ENCODE measurements around the gene CTRB2.
"Not testable (repeated sequence)": the region's sequence is repeated elsewhere in the genome, so short reads cannot be mapped to it uniquely, and the experiment has no call there.

The CTRB2 gene

GRCh38 chr16:75205961-75206748 lies 806 bp downstream of the CTRB2 start:
- DNase-seq, ATAC-seq: not testable (repeated sequence)

DNA sequence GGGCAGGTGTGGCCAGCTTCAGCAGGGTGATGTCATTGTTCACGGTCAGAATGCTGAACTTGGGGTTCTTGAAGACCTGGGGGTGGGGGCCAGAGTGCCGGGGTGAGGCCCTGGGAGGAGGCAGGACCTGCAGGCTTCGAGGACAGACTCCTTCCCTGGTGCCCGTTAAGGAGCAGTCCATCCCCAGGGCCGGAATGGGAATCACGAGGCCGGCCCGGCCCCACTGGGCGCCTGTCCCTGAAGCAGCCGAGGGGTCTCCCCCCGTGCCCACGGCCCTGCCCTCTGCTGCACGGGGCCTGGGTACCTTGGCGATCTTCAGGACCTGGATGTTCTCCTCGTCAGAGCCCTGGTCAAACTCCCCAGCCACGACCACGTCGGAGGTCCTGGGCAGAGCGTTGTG lies 1.5 kb downstream of the CTRB2 start:
- DNase-seq, ATAC-seq: not testable (repeated sequence)

DNA sequence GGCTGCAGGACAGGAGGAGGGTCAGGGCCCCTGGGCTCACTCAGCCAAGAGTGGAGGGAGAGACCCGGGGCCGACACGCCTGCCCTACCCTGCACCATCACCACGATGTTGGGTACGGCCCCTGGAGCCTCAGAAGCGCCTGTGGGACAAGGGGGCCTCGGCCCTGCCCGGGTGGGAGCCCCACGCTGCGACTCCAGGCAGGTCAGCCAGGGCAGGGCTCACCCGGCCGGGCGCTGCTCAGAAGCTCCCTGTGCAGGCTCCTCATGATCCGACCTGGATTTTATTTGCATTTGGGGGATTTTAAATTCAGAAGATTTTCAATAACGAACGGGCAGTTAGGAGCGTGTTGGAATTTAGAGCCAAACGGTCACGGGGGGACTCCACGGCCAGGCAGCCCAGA lies 2.1 kb downstream of the CTRB2 start:
- ATAC-seq, DNase-seq: not testable (repeated sequence)

DNA sequence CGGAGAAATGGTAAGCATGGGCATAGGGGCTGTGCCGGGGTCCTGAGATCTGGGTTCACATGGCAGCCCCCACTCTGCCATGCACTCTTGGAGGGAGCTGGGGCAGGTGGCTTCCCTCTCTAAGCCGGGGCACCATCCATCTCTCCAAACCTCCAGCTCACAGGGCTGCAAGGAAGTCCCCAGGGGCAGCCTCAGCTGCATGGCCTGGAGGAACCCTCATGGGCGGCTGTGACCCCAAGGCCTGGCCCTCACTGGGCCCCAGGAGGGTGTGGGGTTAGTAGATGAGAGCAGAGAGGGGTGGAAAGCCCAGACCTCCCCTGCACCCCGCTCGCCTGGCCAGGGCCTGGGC lies 2.6 kb downstream of the CTRB2 start:
- DNase-seq: no peak
- no peak for ATAC-seq

GRCh38 chr16:75203667-75204409 lies 3.1 kb downstream of the CTRB2 start:
- no peak for ATAC-seq
- no peak for DNase-seq

DNA sequence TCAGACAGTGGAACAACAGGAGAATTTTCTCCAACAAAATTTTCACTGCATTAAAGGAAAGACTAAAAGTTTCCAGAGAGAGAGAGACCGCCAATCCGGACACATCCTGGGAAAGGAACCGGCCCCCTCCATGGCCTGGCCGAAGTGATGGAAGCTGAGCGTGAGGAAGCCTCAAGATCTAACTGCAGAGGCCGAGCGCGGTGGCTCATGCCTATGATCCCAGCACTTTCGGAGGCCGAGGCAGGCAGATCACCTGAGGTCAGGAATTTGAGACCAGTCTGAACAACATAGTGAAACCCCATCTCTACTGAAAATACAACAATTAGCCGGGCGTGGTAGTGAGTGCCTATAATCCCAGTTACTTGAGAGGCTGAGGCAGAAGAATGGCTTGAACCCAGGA lies 3.9 kb downstream of the CTRB2 start:
- ATAC-seq: no peak
- no peak for DNase-seq

- ATAC-seq: no peak
- DNase-seq: no peak
Measured at GRCh38 chr16:75202069-75202590, 4.8 kb downstream of the CTRB2 start.

GRCh38 chr16:75198135-75198600 lies 8.8 kb downstream of the CTRB2 start:
- ATAC-seq (no peak), DNase-seq (no peak)

- ATAC-seq (no peak), DNase-seq (no peak)
Measured at GRCh38 chr16:75197522-75198134, 9.3 kb downstream of the CTRB2 start.

DNA sequence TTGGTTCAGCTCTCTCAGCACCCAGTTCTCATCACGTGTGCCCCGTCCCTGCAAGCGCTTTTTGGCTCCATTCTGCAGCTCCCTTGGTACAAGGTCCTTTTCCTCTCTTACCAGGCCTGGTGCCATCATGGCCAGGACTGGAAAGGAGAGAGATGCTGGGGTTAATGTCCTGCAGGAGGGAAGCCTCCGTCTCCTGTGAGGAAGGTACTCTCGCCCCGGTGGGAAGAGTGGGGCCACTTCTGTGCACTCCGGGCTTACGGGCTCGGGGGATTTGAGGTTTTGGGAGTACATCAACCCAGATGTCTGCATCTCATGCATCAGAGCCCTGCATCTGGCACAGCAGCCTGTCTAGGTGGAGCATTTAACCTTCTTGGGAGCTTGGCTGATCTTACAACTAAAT lies 10.1 kb downstream of the CTRB2 start:
- ATAC-seq (no peak), DNase-seq (no peak)

DNA sequence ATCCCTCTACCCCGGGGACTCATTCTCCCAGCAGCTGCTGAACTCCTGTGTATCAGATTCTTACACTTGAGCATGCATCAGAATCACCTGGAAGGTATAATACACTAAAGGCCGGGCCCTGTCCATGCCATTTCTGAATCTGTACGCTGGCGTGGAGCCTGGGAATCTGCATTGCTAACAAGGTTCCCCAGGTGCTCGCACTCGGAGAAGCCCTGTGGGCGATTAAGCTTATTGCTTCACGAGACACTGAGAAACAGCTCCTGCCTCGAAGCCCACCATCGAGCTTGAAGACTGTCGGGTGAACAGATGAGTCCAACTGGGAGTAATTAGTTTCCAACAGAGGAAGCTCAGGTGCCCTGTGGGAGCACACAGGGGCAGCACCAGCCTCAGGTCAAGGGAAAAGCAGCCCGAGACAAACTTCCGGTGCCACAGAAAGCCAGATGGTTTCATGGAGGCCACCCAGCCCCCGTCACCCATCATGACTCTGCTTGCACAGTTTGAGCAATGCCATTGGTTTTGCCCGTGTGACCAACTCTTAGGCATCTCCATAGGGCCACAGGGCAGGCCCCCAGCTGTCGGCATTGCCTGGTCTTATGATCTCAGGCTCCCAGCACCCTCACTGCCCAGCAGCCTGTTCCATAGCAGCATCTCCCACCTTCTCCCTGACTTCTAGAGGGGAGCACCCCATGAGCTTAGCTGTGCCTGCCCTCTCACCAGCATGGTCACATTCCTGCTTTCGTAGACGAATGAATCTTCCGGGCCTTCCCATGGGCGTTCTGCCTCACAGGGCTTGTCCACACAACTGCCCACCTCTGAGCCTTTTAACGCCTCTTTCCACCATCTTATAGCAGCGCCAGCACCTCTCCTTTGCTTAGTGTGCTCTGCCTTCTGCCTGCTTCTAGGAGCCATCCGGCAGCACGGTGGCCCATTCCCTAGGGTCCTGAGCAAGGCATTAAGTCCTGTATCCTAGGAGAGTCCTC lies 10.9 kb downstream of the CTRB2 start:
- no peak for ATAC-seq
- no peak for DNase-seq

DNA sequence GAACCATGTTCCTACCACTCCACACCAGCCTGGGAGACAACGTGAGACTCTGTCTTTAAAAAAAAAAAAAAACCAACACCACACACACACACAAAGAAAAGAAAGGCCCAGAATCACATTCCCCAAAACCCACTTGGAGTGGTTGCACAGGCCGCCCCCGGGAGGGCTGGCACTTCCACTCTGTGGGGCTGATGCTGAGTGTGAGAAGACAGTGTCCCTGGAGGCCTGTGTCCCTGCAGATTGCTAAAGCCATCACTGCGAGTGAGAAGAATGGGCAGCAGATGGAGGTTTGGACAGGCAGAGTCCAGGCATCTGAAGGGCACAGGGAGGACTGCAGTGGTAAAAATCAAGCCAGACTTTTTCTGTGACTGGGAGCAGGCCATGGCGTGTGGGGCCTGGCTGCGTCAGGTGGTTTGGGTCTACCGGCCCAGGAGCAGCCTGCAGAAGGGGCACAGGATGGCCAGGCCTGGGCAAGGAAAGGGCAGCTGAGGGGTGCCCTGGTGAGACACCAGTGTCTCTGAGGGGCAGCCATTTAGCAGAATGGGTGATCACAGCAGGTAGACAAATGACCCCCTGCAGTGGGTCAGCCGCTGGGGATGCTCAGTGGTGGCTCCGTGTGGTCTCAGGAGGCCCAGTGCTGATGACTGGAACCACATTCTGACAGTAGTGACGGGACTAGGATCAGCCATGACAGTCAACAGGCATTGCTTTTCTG lies 13.1 kb downstream of the CTRB2 start:
- DNase-seq: no peak

GRCh38 chr16:75193265-75193650 lies 13.7 kb downstream of the CTRB2 start:
- ATAC-seq (no peak), DNase-seq (no peak)

More for the DNA sequence above, 13.1 kb downstream of the CTRB2 start:
- no peak for ATAC-seq

- ATAC-seq (no peak), DNase-seq (no peak)
Measured at GRCh38 chr16:75192606-75193264, 14.2 kb downstream of the CTRB2 start.

GRCh38 chr16:75189638-75190245 lies 17.2 kb downstream of the CTRB2 start:
- no peak for DNase-seq
- no peak for ATAC-seq

GRCh38 chr16:75188832-75189477 lies 18.0 kb downstream of the CTRB2 start:
- ATAC-seq: no peak

DNA sequence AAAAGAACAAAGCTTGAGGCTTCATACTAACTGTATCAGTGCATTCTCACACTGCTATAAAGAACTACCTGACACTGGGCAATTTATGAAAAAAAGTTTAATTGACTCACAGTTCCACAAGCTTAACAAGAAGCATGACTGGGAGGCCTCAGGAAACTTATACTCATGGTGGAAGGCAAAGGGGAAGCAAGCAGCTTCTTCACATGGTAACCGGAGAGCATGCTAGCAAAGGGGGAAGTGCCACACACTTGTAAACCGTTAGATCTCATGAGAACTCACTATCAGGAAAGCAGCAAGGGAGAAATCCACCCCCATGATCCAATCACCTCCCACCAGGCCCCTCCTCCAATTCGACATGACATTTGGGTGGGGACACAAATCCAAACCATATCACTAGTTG lies 25.3 kb downstream of the CTRB2 start:
- DNase-seq (no peak), ATAC-seq (no peak)

More at GRCh38 chr16:75188832-75189477, 18.0 kb downstream of the CTRB2 start:
- no peak for DNase-seq

GRCh38 chr16:75179208-75179607 lies 27.8 kb downstream of the CTRB2 start:
- ATAC-seq (no peak), DNase-seq (no peak)

DNA sequence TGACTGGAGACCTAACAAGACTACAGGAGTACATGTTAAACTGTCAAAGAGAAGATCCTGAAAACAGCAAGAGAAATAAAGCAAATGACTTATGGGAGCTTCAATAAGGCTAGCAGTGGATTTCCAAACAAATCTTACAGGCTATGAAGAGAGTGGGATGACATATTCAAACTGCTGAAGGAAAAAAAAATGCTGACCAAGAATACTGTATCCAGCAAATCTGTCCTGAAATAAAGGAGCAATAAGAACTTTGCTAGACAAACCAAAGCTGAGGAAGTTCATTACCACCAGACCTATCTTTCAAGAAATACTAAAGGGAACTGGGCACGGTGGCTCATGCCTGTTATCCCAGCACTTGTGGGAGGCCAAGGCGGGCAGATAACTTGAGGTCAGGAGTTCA lies 30.0 kb downstream of the CTRB2 start:
- DNase-seq (no peak), ATAC-seq (no peak)
